HepG2 (cell line): ENCODE results near the gene UBE2N. TPM values are rescaled to one million over a fixed set of nuclear protein-coding genes. Genes with fewer than 3 reads are reported as not detected.
"Not testable (repeated sequence)": the region's sequence is repeated elsewhere in the genome, so short reads cannot be mapped to it uniquely, and the experiment has no call there.

ENCODE experiments used
- ATAC-seq: fragments of 200-7000 bp; cut with Tn5 transposase; 3 replicates; pipeline ENCODE4 v1.9.1; 2020; ENCODE audit warnings: mild to moderate bottlenecking, moderate library complexity
- BruUV-seq: library from RNA; stranded (reverse); fragments of 400-500 nt; replicated peaks from 2 replicates; lab custom pipeline; 2021; lab: Mats Ljungman, UMichigan
- CTCF ChIA-PET: fragments of 300-600 bp; formaldehyde crosslinking; extraction: SDS; loops from one replicate; lab custom pipeline; 2021; ENCODE audit warnings: low total read pairs, inconsistent platforms, low intra/inter-chr PET ratio; lab: Yijun Ruan, JAX
- POLR2A ChIA-PET: fragments of 350-600 bp; sonication (Branson Sonifier 250); formaldehyde crosslinking; loops from one replicate; lab custom pipeline; 2020; ENCODE audit warnings: antibody characterized with exemption, inconsistent platforms; lab: Yijun Ruan, JAX
- DNase-seq: peaks from one replicate; pipeline ENCODE4 v3.0.0-alpha.2; 2015; ENCODE audit warnings: low spot score
- FAIRE-seq: peaks from 3 replicates; lab custom pipeline; 2011; peaks lifted over from hg19 to GRCh38; lab: Jason Lieb, UNC
- H2AFZ ChIP-seq: one replicate; pipeline ENCODE4 v1.6.1; 2011; ENCODE audit warnings: low read length, inconsistent platforms
- H3K27ac ChIP-seq: fragments of 300-600 bp; 3 replicates; pipeline ENCODE4 v1.8.0; 2011; ENCODE audit warnings: mixed run types, mild to moderate bottlenecking, mixed read lengths, low read length, inconsistent platforms; ENCODE audit not compliant: insufficient read depth; ENCODE audit errors: extremely low read length
- H3K27me3 ChIP-seq, 2 experiments: fragments of 200-600 bp in 1 of 2; 2 replicates in 1 of 2; 3 replicates in 1 of 2; pipeline versions ENCODE4 v1.6.0 to v1.8.0; 2011; ENCODE audit warnings: low read length in 2 of 2, mild to moderate bottlenecking in 2 of 2, moderate library complexity in 2 of 2, inconsistent platforms in 1 of 2; ENCODE audit not compliant: insufficient read depth in 2 of 2, control insufficient read depth in 1 of 2
- H3K36me3 ChIP-seq, 2 experiments: fragments of 200-600 bp in 1 of 2; replicated peaks in 1 of 2; 2 replicates in 1 of 2; 3 replicates in 1 of 2; pipeline versions ENCODE4 v1.5.1 to v1.8.0; 2011; ENCODE audit warnings: low read length in 2 of 2, inconsistent platforms in 1 of 2; ENCODE audit not compliant: insufficient read depth in 2 of 2, control insufficient read depth in 1 of 2
- H3K4me1 ChIP-seq: 2 replicates; pipeline ENCODE4 v1.5.1; 2012; ENCODE audit warnings: low read length, inconsistent platforms; ENCODE audit not compliant: insufficient read depth
- H3K4me2 ChIP-seq: 2 replicates; pipeline ENCODE4 v1.6.0; 2011; ENCODE audit warnings: low read depth, low read length, inconsistent platforms
- H3K4me3 ChIP-seq, 3 experiments: fragments of 200-600 bp in 1 of 3; sonication (generic), shearing (Covaris generic) in 1 of 3; replicated peaks in 1 of 3; 2 replicates each; pipeline ENCODE4 v1.5.1; 2011 to 2016; ENCODE audit warnings: low read length in 3 of 3, inconsistent platforms in 2 of 3, low read depth in 2 of 3, mild to moderate bottlenecking in 2 of 3, control low read depth in 1 of 3, mixed read lengths in 1 of 3; ENCODE audit not compliant: insufficient read depth in 1 of 3
- H3K79me2 ChIP-seq: one replicate; pipeline ENCODE4 v1.6.1; 2011; ENCODE audit warnings: low read length, inconsistent platforms; ENCODE audit not compliant: insufficient read depth
- H3K9ac ChIP-seq: 2 replicates; pipeline ENCODE4 v1.6.0; 2011; ENCODE audit warnings: mild to moderate bottlenecking, low read depth, low read length, inconsistent platforms; ENCODE audit not compliant: insufficient read depth
- H3K9me3 ChIP-seq: 2 replicates; pipeline ENCODE4 v1.5.1; 2012; ENCODE audit warnings: mild to moderate bottlenecking, low read length
- H4K20me1 ChIP-seq: 2 replicates; pipeline ENCODE4 v1.6.0; 2011; ENCODE audit warnings: inconsistent platforms, mild to moderate bottlenecking, low read length, moderate library complexity; ENCODE audit not compliant: insufficient read depth
- WGBS: methylation state at CpG from one replicate; pipeline ENCODE4 v1.1.6; 2017; ENCODE audit warnings: low lambda C conversion rate; 5-methylcytosine and 5-hydroxymethylcytosine counted together
- in situ Hi-C: cut with HindIII; loops from 2 replicates; pipeline ENCODE4 v1.10.0; 2017; ENCODE audit warnings: low pct_unique_long_range_greater_than_20kb; ENCODE audit not compliant: extremely low pct_ligation_motif_present
- intact Hi-C: fragments of 100-400 bp; cut with micrococcal nuclease; formaldehyde crosslinking; loops from one replicate; pipeline ENCODE4 v1.10.0; 2022; ENCODE audit not compliant: unreplicated experiment
- polyA plus RNA-seq, 8 experiments: library from polyadenylated mRNA; depleted of rRNA in 3 of 8; stranded (reverse) in 7 of 8; unstranded in 1 of 8; fragments of >200 nt; fragmentation: Illumina TruSeq in 4 of 8; extraction: Trizol in 4 of 8; gene quantifications; 2 replicates each; pipeline versions ENCODE4 v1.2.1 to v1.2.3, GENCODE V29; 2011 to 2016; ENCODE audit warnings: low read depth in 4 of 8, missing spikeins in 1 of 8, mixed read lengths in 1 of 8; ENCODE audit not compliant: insufficient read depth in 1 of 8
- total RNA-seq, 5 experiments: library from RNA; depleted of rRNA; stranded (reverse); fragments of >200 nt; fragmentation: Illumina TruSeq; extraction: Trizol; gene quantifications; 2 replicates each; pipeline ENCODE4 v1.2.3, GENCODE V29; 2016; ENCODE audit warnings: low read depth in 1 of 5

Gene UBE2N
- total and polyA plus RNA-seq, 2 of the 13 experiments (the other 11 are each of a cell fraction or from before 2014, with no cell fraction given), result 188 to 197 TPM

DNA sequence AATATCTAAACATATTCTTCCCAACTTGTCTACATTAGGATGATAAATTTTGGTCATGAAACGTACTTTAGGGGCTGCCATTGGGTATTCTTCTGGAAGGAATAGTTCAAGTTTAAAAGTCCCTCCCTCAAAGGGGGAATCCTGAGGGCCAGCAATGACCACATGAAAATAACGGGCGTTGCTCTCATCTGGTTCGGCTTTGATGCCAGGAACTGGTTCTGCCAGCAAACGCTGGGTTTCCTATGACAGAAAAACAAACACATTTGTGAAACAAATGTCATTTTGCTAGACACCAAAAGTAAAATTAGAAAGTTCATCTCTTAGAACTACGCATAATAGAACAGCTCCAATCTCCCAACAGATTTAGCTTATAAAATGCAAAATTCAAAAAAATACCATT is 30.7 kb downstream of the UBE2N start:
- peaks cover 3 to 32% of the 10 kb centered on the region in 2 experiments for H3K36me3 ChIP-seq
- H3K4me2 ChIP-seq, H3K27me3 ChIP-seq, H3K9ac ChIP-seq, ATAC-seq, CTCF ChIA-PET, H2AFZ ChIP-seq, H3K4me3 ChIP-seq, DNase-seq, H3K27ac ChIP-seq, H3K9me3 ChIP-seq, H3K4me1 ChIP-seq, POLR2A ChIA-PET, intact Hi-C loops, BruUV-seq: not testable (repeated sequence)
- peaks cover 42% of the 10 kb centered on the region for H4K20me1 ChIP-seq
- FAIRE-seq, result peak; percentile 4
- H3K79me2 ChIP-seq, result peaks cover 57% of the 10 kb centered on the region
- in situ Hi-C loops, result loop anchor here (10.0 kb wide), 1 partner anchor 626 kb away; no protein-coding TSS in a partner anchor
- 97% methylated on average over 6 of the region's 6 CpGs for WGBS

DNA sequence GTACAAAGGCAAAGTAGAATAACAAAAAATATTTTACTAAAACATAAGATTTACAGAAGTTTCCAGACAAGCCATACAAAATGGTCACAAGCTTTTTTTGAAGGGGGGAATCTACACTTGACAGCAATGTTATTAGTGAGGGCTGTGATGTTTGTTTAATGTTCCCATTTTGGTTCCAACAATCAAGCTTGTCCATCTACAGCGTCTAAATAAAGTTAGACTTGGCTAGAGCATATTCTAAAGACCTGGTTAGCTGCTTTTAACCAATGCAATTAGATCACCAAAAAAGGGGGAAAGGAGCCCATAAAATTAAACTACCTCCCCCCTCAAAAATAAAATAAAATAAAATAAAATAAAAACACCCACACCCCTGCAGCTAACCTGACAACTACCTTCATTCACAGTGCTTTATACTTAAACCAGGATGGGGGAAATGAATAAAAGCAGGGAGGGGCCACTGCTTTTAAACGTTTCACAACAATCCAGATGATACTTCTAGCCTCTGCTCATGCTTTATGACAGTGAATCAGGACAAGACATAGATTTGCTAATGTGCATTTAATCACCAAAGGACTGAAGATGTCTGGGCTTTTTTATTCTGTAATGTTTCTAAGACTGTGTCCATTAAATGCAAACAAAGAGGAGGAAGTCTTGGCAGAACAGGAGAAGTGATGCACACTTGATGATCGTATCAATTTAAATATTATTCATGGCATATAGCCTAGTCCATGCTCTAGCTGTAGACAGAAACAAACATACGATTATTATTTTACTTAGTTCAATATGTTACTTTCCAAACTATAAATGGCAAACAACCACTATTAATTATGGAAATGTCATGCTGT is 32.2 kb downstream of the UBE2N start:
- H2AFZ ChIP-seq, H3K4me1 ChIP-seq, H3K4me3 ChIP-seq, DNase-seq, CTCF ChIA-PET, ATAC-seq, POLR2A ChIA-PET, FAIRE-seq, intact Hi-C loops, H3K9ac ChIP-seq, H3K27me3 ChIP-seq, H3K27ac ChIP-seq, H3K9me3 ChIP-seq, H3K4me2 ChIP-seq: not testable (repeated sequence)
- 96% methylated on average over 4 of the region's 4 CpGs for WGBS
- in situ Hi-C loops, result loop anchor here (10.0 kb wide), 2 partner anchors 415 to 625 kb away; no protein-coding TSS in a partner anchor
- H3K36me3 ChIP-seq, result peaks cover 3 to 32% of the 10 kb centered on the region in 2 experiments
- peaks cover 27% of the 10 kb centered on the region for H4K20me1 ChIP-seq
- H3K79me2 ChIP-seq, result peaks cover 42% of the 10 kb centered on the region
- BruUV-seq, result TSS peak; percentile 41
